Activated T-cell treated with anti-CD3 and anti-CD28 coated beads, Interleukin-2, amount 50 U/mL, for 48 hours (primary cell): ENCODE measurements around the gene FAM98C.
A peak's percentile ranks its signal among the peaks of the same experiment; 100 is the strongest.

Experiments used
- DNase-seq, 2 experiments: peaks; one replicate each; pipeline ENCODE4 v3.0.0-alpha.2; 2020

Gene FAM98C

DNA sequence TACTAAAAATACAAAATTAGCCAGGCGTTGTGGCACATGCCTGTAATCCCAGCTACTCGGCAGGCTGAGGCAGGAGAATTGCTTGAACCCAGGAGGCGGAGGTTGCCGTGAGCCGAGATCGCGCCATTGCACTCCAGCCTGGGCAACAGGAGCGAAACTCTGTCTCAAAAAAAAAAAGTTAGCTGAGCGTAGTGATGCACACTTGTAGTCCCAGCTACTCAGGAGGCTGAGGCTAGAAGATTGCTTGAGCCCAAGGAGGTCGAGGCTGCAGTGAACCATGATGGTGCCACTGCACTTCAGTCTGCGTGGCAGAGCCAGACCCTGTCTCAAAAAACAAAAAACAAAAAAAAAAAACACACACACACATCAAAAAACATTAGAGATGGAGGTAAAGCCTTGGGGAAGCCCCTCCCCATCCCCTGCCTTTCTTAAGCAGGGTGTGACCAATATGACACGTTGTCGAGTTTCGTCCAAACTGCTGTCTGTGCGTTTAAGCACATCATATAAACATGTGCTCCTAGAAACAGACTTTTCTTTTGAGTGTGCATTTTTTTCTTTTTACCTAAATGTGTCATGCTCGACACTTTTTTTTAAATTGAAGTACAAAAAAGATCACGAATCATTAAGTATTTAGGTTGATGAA, 24.3 kb downstream of the FAM98C start:
- DNase-seq = peak; percentile 61 to 68

DNA sequence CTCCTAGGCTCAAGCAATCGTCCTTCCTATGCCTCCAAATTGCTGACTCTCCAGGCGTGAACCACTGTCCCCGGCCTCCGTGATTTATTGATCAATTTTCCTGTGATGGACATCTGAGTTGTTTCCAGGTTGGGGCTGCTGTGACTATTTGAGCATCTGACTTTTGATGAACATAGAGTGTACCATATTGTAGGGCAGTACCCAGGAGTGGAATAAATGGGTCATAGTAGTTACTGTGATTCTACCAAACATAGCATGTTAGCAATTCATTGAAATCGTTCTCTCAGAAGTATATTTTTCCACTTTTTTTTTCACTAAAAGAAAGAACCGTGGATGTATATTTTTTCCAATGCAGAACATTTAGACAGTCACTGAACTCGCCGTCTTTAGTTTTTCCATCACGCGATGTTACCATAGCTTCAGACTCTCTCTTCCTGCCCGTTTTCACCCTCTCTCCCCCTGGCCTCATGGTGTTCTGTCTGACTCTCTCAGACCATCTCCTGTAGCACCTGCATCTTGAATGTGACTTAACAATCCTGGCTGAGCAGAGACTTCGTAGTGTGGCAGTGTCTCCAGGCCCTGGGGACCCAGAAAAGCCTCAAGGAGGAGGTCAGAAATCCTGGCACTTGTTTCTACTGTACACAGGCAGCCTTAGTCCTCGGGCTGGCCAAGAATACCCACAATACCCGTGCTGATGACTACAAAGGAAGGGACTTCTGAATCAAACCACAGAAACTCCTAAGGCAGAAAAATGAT, 26.3 kb downstream of the FAM98C start:
- peak; percentile 55 to 58 for DNase-seq

DNA sequence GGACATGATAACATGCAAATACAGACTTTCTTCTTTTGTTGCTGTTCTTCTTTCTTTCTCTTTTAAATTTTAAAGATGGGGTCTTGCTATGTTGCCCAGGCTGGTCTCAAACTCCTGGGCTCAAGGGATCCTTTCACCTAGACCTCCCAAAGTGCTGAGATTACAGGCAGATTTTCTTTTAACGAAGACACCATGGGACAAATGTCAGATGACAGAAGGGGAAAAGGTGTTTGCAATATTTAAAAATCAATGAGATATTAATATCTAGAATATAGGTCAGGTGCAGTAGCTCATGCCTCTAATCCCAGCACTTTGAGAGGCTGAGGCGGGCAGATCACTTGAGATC, 26.9 kb downstream of the FAM98C start:
- no peak for DNase-seq

DNA sequence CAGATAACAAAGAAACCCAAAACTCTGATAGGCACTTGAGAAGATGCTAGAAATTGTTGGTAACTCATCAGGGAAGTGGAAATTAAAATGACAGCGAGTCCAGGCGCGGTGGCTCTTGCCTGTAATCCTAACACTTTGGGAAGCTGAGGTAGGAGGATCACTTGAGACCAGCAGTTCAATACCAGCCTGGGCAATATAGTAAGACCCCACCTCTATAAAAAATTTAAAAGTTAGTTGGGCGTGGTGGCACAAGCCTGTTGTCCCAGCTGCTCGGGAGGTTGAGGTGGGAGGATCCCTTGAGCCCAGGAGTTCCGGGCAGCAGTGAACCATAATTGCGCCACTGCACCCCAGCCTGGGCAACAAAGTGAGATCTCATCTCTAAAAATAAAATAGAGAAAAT, 28.0 kb downstream of the FAM98C start:
- DNase-seq = no peak

DNA sequence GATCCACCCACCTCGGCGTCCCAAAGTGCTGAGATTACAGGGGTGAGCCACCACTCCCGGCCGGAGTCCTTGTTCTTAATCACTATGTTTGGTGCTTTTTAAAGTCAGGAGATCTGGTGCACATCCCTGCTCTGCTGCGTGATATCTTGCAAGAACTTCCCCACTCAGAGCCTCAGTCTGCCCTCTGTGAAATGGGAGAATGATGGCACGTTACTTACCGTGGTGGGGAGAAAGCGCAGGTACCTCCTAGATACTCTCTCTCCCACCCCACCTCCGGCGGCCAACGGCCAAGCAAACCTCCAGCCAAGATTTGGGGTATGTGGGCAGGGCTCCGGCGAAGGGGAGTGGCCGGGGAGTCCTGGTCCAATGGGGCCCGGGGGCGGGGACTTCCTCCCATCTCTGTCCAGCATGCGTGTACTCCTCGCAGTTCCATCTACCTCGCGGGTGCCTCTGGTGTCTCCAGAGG, 30.4 kb downstream of the FAM98C start, which contains the start of gene RYR1:
TSS of gene RYR1 (plus strand) at position 424 of the 466 bp plus-strand sequence. CDS start 139 bp downstream, outside the sequence.
- DNase-seq = peak; percentile 73 to 78

DNA sequence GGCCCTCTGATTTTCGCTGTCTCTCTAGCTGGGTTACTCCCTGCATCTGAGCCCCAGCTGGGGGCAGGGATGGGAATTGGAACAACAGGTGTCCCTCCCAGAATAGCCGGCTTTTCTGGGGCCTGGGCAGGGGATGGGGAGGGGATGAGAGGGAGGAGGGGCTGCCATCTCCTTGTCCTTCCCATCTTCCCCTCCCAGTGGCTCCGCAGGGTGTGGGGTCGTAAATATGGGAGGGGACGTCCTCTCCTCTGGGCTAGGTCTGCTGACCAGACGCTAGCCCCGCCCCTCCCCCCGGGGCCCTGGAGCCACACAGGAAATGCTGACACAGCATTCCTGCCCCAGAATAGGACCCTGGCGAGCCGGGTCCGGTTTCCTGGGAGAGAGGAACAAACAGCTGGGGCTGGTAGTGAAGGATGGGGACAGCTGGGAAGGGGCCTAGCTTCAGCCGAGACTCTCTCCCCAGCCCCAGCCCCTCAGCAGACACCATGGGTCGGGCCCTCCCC, 31.7 kb downstream of the FAM98C start:
- no peak for DNase-seq

DNA sequence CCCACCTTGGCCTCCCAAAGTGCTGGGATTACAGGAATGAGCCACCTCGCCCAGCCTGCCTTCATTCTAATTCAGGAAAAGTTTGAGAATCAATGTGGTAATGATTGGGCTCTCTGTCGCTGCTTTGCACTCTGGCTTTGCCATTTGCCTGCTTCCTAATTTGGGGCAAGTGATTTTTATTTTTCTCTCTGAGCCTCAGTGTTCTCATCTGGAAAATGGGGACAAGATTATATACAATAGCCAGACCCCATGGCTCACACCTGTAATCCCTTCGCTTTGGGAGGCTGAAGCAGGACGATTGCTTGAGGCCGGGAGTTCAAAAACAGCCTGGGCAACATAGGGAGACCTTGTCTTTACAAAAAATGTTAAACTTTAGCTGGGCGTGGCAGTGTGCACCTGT, 34.4 kb downstream of the FAM98C start:
- no peak for DNase-seq

DNA sequence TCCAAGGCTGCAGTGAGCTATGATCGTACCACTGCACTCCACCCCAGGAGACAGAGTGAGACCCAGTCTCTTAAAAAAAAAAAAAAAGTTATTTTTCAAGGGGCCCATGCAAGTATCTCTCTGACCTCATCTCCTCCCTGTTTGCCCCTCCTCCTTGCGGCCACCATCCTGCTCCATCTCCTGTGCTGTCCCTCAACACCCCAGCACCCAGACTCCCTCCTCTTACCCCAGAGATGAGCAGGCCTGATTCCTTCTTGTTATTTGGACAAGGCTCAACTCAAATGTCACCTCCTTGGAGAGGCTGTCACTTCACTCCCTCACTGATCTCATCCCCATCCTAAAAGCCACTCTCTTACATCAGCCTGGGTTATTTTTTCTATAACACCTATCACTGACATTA, 35.0 kb downstream of the FAM98C start:
- DNase-seq = no peak

DNA sequence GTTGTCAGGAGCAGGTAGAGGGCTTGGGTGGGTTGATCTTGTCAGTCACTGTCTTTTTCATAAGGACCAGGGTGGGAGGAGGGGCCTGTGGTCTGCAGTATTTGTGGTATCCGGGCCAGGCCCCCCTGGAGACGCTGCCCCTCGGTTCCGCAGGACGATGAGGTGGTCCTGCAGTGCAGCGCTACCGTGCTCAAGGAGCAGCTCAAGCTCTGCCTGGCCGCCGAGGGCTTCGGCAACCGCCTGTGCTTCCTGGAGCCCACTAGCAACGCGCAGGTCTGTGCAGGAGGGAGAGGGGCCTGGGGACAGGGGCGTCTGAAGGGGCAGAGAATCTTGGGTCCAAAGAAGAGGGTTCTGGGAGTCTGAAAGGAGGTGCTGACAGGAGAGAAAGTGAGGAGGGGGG, 37.7 kb downstream of the FAM98C start:
- DNase-seq = no peak

DNA sequence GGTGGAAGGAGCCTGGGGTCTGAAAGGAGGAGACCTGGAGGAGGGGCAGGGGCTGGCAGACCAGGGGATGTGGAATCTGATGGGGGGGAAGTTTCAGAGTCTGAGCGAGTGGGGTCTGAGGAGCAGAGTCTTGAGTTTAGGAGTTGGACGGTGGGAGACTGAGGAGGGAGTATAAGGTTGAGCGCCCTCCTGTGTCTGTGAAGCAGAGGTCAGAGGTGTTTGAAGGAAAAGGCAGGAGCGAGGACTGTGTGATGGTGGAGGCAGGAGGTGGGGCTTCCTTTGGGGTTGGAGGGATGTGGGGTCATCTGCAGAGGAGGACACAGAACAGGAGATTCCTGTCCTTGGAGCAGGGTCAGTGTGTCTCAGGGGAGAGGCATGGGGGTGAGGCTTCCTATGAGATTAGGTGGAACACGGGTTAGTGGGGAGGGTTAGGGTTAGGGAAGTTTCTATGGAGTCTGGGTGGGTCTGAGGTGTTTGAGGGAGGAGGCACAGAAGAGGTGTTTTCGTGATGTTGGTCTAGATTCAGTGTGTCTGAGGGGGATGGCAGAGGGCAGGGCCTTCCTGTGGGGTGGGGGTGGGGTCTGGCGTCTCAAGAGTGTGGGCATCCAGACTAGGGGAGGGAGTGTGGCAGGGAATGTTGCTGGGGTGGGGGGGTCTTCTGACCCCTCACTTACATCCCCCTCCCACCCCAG, 38.9 kb downstream of the FAM98C start:
- DNase-seq = no peak

DNA sequence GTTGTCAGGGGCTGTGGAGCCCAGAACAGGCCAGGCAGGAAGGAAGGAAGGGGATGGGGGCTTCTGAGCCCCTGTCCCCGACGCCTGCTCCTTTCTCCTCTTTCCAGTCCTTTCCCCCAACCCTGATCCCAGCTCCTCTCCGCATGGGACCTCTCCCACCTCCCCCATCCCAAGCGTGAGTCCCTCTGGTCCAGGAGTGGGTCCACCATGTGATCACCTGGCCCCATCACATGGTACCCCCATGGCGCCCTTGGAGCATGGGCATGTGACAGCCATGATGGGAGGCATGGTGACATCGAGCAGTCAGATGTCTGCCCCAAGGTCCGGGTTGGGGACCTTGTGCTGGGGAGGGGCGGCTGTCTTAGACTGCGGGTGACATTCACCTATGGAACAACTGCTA, 39.8 kb downstream of the FAM98C start:
- no peak for DNase-seq

DNA sequence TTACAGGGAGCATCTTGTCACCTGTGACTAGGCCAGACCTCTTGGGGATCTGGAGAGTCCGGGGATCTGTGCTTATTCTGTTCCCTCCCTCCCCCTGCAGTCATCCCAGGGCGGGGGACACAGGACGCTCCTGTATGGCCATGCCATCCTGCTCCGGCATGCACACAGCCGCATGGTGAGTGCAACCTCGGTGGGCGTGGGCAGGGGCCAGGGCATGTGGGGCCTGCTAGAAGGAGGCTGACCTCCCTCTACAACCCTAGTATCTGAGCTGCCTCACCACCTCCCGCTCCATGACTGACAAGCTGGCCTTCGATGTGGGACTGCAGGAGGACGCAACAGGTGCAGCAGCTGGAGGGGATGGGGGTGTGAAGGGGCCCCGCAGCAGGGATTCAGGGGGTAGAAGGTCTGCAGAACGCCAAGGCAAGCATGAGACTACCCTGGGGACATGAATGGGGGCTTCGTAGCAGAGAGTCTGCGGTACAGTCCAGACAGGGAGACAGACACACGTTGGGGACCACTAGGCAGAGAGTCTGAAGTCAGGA, 40.6 kb downstream of the FAM98C start:
- no peak for DNase-seq

DNA sequence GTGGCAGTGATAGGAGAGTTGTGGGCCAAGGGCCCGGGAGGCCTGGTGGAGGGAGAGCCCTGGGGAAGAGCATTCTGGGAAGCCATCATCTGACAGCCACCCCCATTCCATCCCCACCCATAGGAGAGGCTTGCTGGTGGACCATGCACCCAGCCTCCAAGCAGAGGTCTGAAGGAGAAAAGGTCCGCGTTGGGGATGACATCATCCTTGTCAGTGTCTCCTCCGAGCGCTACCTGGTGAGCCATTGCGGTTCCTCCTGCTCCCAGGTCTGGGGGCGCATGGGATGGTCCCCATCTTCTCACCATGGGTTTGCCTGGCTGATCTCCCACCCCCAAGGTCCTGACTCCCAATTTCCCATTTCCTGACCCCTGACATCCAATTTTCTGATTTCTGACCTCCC, 41.1 kb downstream of the FAM98C start:
- DNase-seq = no peak

DNA sequence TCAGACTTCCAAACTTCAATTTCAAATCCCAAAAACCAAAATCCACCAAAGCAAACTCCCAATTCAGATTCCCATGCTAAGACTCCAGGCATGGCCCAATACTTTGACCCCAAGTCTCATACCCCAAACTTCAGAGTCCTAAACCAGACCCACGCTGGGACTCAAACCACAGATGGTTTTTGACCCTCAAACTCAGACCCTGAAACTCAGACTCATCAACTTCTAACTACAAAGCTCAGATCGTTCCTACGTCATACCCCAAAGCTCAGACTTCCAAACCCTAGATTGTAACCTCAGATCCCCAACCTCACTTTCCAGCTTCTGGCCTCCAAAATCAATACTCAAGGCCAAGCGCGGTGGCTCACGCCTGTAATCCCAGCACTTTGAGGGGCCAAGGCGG, 42.5 kb downstream of the FAM98C start:
- no peak for DNase-seq

DNA sequence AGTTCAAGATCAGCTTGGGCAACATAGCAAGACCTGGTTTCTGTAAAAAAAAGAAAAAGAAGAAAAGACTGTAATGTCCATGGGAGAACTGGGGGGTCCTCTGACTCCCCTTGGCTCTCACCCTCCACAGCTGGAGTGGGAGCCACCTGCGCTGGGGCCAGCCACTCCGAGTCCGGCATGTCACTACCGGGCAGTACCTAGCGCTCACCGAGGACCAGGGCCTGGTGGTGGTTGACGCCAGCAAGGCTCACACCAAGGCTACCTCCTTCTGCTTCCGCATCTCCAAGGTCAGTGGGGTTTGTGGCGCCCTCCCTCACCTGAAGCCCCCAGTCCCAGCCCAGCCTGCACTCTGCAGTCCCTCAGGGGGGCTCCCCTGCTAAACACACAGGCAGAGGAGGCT, 45.3 kb downstream of the FAM98C start:
- no peak for DNase-seq

DNA sequence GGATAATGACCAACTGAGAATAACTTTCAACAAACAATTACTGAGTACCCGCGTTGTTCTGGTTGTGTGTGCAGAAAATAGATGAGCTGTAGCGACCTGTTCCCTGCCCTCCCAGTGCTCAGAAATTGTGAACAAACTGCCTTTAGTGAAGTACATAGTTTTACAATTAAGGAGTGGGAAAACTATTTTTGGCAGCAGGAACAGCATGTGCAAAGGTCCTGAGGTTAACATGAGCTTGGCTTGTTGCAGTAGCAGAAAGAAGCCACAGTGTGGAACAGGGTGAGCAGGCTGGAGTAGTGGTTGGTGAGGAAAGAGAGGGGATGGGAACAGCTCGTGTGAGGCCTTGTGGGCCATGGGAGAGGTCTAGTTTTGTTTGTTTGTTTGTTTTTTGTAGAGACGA, 46.6 kb downstream of the FAM98C start:
- DNase-seq = no peak

DNA sequence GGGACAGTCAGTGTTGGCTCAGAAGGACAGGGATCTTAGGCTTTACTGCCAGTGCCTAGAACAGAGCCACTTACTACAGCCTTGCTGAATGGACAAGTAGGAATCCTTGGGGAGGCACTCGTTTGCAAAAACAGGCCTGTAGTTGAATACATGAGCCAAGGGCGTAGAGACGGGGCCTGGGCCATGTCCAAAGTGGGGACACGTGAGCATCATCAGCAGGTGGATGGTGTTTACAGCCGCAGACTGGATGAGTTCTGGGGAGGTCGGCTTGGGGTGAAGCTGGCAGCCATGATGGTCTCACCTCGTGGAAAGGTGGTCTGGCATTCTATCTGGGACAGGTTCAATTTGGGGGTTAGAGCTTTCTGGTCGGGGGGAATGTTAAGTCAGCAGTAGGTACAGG, 48.1 kb downstream of the FAM98C start:
- DNase-seq = no peak

DNA sequence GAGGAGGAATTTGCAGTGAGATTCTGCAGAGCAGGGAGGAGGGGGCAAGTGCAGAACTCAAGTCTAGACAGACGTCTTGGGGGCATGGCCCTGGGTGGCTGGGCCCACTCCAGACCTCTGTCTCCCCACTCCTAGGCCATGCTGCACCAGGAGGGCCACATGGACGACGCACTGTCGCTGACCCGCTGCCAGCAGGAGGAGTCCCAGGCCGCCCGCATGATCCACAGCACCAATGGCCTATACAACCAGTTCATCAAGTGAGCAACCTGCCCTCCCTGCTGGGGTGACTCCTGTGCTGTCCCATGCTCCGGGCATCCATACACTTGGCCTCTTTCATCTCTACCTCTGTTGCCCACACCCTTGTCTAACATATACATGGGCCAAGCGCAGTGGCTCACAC, 48.7 kb downstream of the FAM98C start:
- no peak for DNase-seq

DNA sequence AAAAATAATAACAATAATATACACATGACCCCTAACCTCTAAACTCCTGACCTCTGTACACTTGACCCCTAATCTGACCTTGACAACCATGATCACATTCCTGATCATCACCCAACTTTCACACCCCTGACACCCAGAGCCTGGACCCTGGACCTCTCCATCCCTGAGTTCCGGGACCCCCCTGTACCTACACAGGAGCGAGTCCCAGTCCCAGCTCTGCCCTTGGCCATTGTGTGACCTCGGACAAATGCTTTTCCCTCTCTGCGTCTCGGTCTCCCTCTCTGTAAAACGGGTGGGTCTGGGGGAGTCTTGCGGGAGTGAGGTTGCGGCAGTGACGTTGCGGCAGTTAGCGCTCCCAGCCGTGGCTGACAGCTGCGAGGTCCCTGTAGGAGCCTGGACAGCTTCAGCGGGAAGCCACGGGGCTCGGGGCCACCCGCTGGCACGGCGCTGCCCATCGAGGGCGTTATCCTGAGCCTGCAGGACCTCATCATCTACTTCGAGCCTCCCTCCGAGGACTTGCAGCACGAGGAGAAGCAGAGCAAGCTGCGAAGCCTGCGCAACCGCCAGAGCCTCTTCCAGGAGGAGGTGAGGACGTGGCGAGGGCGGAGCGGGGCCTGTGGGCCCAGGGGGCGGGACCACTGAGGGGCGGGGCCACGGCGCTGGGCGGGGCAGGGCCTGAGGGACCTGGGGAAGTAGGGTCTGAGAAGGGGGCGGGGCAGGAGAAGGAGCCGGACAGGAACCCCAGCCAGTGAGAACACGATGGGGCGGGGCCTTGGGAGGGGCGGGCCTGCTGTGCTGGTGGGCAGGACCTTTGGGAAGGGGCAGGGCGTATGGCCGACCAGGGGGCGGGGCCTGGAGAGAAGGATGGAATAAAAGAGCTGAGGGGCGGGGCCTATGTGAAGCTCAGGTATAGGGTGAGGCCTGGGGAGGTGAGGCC, 49.8 kb downstream of the FAM98C start:
- peak; percentile 50 to 53 for DNase-seq

DNA sequence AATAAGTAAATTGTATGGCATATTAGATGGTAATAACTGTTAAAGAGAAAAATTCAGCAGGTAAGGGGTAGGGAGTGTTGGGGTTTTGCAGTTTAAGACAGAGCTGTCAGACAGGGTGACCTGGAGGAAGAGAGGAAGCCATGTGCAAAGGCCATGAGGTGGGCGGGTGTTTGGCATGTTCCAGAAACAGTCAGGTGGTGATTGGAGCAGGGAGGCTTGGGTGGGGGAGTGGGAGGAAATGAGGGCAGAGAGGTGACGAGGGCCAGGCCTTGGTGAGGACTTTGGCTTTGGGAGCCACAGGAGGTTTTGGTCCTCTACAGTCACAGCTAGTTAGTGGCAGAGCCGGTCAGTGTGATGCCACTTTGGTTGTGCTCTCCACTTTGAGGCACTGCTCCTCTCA, 50.7 kb downstream of the FAM98C start:
- DNase-seq = no peak

DNA sequence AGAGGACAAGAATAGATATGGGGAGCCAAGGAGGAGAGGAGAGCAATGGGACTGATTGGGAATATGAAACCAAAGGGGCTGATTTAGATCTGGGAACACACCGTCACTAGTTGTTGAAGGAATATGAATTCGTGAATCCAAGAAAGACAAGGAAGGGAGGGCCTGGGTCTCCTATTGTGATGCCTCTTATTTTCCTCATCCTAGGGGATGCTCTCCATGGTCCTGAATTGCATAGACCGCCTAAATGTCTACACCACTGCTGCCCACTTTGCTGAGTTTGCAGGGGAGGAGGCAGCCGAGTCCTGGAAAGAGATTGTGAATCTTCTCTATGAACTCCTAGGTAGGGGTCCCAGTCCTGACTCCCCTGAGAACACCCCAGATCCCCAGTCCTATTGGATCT, 52.1 kb downstream of the FAM98C start:
- no peak for DNase-seq

DNA sequence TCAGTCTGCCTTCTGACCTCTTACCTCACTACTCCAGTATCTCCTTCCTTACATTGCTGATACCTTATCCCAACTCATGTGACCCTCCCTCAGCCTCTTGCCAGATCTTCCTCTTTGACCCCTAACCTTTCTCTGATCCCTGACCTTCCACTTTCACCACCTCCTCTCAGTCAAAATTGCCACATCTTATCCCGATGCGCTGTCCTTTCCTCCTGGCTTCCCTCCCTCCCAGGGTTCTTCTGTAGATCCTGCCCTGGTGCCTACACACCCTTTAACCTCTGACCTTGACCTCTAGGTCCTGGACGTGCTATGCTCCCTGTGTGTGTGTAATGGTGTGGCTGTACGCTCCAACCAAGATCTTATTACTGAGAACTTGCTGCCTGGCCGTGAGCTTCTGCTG, 54.3 kb downstream of the FAM98C start:
- no peak for DNase-seq
